C4-2B (cell line): ENCODE results near the gene CXorf65.

Experiments used
- H3K27ac ChIP-seq: fragments of 450-650 bp; 2 replicates; pipeline ENCODE4 v1.5.1; 2017
- ZFX ChIP-seq: fragments of 450-650 bp; IDR thresholded peaks from 2 replicates; pipeline ENCODE4 v1.6.1; 2017
- TF ChIP-seq, protein P1 (sequence below): fragments of 450-650 bp; conservative IDR thresholded peaks from 2 replicates; pipeline ENCODE4 v1.5.1; 2017; ENCODE audit warnings: mild to moderate bottlenecking

The CXorf65 gene

DNA sequence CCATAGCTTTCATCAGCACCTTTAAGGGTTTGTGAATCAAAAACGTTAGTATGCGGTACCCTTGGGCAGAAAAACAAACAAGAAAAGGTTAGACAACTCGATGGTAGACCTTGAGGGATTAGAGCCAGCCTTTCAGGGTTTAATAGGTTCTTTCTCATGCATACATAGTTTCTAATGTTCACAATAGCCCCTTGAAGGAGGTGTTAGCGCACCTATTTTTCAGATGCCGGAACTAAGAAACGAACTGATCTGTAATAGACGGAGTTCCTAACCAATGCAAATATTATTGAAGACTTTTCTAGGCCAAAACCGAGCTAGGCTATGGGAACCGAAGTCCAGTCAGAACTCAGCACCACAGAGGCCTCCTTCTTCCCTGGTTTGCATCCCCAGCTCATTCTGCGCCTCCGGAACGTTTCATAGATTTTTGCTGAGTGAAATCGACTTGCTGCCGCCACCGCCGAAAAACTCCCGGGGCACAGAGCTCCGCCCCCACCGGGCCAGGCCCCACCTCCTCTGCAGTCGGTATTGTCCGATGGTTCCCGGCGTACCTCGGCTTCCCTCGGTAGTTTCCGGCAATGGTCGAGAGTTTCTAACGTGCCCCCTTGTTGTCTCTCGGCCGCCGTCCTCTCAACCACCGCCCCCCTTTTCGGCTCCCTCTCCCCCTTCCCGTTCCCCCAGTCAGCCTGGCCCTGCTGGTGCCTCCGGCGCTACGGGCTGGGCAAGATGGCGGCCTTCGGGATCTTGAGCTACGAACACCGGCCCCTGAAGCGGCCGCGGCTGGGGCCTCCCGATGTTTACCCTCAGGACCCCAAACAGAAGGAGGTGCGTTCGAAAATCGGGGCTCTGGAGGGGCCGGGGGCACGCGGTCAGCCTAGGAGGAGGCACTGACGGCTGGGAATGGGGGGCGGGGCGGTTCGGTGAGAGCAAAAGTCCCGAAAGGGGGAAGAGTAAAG, 11.8 kb upstream of the CXorf65 start, which contains the start of gene MED12:
TSS of gene MED12 (plus strand) at position 565 of the 953 bp plus-strand sequence. CDS start at position 724, 159 bp downstream.
- TF ChIP-seq, protein P1, sequence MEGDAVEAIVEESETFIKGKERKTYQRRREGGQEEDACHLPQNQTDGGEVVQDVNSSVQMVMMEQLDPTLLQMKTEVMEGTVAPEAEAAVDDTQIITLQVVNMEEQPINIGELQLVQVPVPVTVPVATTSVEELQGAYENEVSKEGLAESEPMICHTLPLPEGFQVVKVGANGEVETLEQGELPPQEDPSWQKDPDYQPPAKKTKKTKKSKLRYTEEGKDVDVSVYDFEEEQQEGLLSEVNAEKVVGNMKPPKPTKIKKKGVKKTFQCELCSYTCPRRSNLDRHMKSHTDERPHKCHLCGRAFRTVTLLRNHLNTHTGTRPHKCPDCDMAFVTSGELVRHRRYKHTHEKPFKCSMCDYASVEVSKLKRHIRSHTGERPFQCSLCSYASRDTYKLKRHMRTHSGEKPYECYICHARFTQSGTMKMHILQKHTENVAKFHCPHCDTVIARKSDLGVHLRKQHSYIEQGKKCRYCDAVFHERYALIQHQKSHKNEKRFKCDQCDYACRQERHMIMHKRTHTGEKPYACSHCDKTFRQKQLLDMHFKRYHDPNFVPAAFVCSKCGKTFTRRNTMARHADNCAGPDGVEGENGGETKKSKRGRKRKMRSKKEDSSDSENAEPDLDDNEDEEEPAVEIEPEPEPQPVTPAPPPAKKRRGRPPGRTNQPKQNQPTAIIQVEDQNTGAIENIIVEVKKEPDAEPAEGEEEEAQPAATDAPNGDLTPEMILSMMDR, result no peak
- TF ChIP-seq ZFX, result no peak
- peak within 1 kb of the TSS; percentile 86 for H3K27ac ChIP-seq

- no peak for TF ChIP-seq ZFX
- TF ChIP-seq, protein P1, result no peak
- no peak overlapping the region for H3K27ac ChIP-seq
Observed at GRCh38 chrX:71117358-71117757, 10.8 kb upstream of the CXorf65 start.

- TF ChIP-seq, protein P1, result no peak
- no peak for TF ChIP-seq ZFX
- no peak overlapping the region for H3K27ac ChIP-seq
Observed at GRCh38 chrX:71111921-71112431, 5.4 kb upstream of the CXorf65 start.

DNA sequence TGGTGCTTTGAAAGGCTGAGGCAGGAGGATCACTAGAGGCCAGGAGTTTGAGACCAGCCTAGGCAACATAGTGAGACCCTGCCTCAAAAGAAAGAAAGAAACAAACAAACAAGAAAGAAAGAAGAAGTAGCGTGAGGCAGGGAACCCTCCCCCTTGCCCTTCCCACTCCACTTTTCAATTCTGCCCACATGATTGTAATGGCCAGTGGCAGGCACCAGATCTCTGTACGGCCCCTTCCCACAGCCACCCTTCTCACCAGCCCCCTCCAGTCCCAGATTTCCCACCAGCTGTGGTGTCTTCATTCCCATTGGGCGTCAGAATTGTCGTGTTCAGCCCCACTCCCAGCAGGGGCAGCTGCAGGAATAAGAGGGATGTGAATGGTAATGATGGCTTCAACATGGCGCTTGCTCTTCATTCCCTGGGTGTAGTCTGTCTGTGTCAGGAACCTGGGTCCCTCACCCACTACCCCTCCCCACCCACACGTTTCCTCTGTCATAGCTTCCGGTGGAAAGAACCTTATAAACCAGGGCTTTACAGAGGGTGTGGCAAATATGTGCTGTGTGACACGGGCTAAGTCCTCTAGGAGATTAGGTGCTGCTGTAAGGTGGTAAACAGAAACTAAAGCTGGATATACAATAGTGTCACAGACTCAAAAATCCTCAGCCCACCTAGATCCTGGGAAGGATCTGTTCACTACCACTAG, 4.8 kb upstream of the CXorf65 start, which contains the start of gene IL2RG:
TSS of gene IL2RG (minus strand) at position 437 of the 703 bp plus-strand sequence. CDS start at position 399, 38 bp downstream.
- no peak within 1 kb of the TSS for H3K27ac ChIP-seq
- TF ChIP-seq, protein P1, result no peak
- no peak for TF ChIP-seq ZFX

DNA sequence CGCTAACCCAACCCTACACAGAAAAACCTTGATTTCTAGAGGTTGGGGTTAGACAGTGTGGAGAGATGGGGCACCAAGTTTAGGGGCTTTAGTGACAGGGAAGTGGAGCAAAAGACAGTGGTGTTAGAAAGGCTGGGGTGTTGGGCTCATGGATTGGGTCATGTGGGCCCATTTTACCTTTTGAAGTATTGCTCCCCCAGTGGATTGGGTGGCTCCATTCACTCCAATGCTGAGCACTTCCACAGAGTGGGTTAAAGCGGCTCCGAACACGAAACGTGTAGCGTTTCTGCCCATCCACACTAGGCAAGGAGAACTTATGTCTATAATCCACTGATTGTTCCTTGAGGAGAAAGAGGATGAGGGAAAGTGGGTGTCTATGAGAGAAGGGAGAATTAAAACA, 2.5 kb upstream of the CXorf65 start:
- TF ChIP-seq, protein P1, result no peak
- no peak for TF ChIP-seq ZFX
- no peak overlapping the region for H3K27ac ChIP-seq

- no peak overlapping the region for H3K27ac ChIP-seq
- TF ChIP-seq, protein P1, result no peak
- TF ChIP-seq ZFX, result no peak
Observed at GRCh38 chrX:71107762-71108360, 1.3 kb upstream of the CXorf65 start.
